PC-9 (cell line): ENCODE measurements around the gene PPIE. TPM values are rescaled to one million over a fixed set of nuclear protein-coding genes. Genes with fewer than 3 reads are reported as not detected.

Experiments
- BruUV-seq: library from RNA; stranded (reverse); fragments of 400-500 nt; replicated peaks from 2 replicates; lab custom pipeline; 2021; lab: Mats Ljungman, UMichigan
- CTCF ChIA-PET: fragments of 300-600 bp; sonication (Branson Sonifier 250); formaldehyde crosslinking; loops from one replicate; lab custom pipeline; 2022; ENCODE audit warnings: antibody characterized with exemption; lab: Charles Lee
- POLR2A ChIA-PET: fragments of 300-600 bp; sonication (Branson Sonifier 250); formaldehyde crosslinking; loops from one replicate; lab custom pipeline; 2022; ENCODE audit warnings: antibody characterized with exemption; ENCODE audit not compliant: unreplicated experiment; lab: Charles Lee
- DNase-seq, 2 experiments: peaks; one replicate each; pipeline versions ENCODE4 v3.0.0 to v3.0.0-alpha.2; 2015 to 2022; ENCODE audit warnings: mixed read lengths in 1 of 2
- H2AFZ ChIP-seq: fragments of 200-600 bp; sonication (generic); 2 replicates; pipeline ENCODE4 v1.8.1; 2017; ENCODE audit warnings: antibody characterized with exemption
- H3F3A ChIP-seq: fragments of 200-600 bp; sonication (generic); 2 replicates; pipeline ENCODE4 v1.8.1; 2017; ENCODE audit warnings: antibody characterized with exemption, mild to moderate bottlenecking, low read depth; ENCODE audit not compliant: insufficient read depth
- H3K27ac ChIP-seq: fragments of 200-600 bp; sonication (generic); 2 replicates; pipeline ENCODE4 v1.6.1; 2016; ENCODE audit warnings: mixed run types
- H3K27me3 ChIP-seq: fragments of 200-600 bp; sonication (generic); 2 replicates; pipeline ENCODE4 v1.6.1; 2016; ENCODE audit warnings: low read depth, mixed run types; ENCODE audit not compliant: insufficient read depth
- H3K36me3 ChIP-seq: fragments of 200-600 bp; sonication (generic); 2 replicates; pipeline ENCODE4 v1.6.1; 2016; ENCODE audit warnings: low read depth, mixed run types
- H3K4me1 ChIP-seq: fragments of 200-600 bp; sonication (generic); replicated peaks from 2 replicates; pipeline ENCODE4 v1.6.1; 2016; ENCODE audit warnings: mixed run types; ENCODE audit not compliant: insufficient read depth
- H3K4me2 ChIP-seq: fragments of 200-600 bp; sonication (generic); 2 replicates; pipeline ENCODE4 v1.6.1; 2017; ENCODE audit warnings: mixed run types
- H3K4me3 ChIP-seq: fragments of 200-600 bp; sonication (generic); 2 replicates; pipeline ENCODE4 v1.6.1; 2016; ENCODE audit warnings: mixed run types
- H3K79me2 ChIP-seq: fragments of 200-600 bp; sonication (generic); 2 replicates; pipeline ENCODE4 v1.6.1; 2017; ENCODE audit warnings: low read depth, mixed run types
- H3K9me2 ChIP-seq: fragments of 200-600 bp; sonication (generic); 2 replicates; pipeline ENCODE4 v1.8.1; 2017; ENCODE audit warnings: mild to moderate bottlenecking; ENCODE audit not compliant: insufficient read depth
- H3K9me3 ChIP-seq: fragments of 200-600 bp; sonication (generic); 2 replicates; pipeline ENCODE4 v1.8.1; 2016; ENCODE audit warnings: low read depth; ENCODE audit not compliant: insufficient read depth
- H4K20me1 ChIP-seq: fragments of 200-600 bp; sonication (generic); 2 replicates; pipeline ENCODE4 v1.8.1; 2017; ENCODE audit not compliant: insufficient read depth
- CTCF ChIP-seq: fragments of 200-600 bp; sonication (generic); conservative IDR thresholded peaks from 2 replicates; pipeline ENCODE4 v1.6.1; 2017; ENCODE audit warnings: mixed run types, antibody characterized with exemption, mild to moderate bottlenecking, moderate library complexity
- EZH2 ChIP-seq: fragments of 200-600 bp; sonication (generic); IDR thresholded peaks from 2 replicates; pipeline ENCODE4 v1.8.0; 2017; ENCODE audit warnings: antibody characterized with exemption, low read depth
- intact Hi-C: fragments of 100-400 bp; cut with micrococcal nuclease; formaldehyde crosslinking; loops from one replicate; pipeline ENCODE4 v1.10.0; 2022; ENCODE audit not compliant: unreplicated experiment
- total RNA-seq: library from RNA; stranded (reverse); gene quantifications from 2 replicates; pipeline ENCODE4 v1.2.3, GENCODE V29; 2021

Gene PPIE
- total RNA-seq, 1 experiment from 2014 or later = 81.1 TPM

GRCh38 chr1:39727221-39727931 lies 11.3 kb upstream of the PPIE start:
- no peak for DNase-seq
- TF ChIP-seq EZH2 (no peak), CTCF (no peak)
- no TSS peak for BruUV-seq
- no peaks in the 10 kb centered on the region for H3K9me2 ChIP-seq
- peaks cover 9% of the 10 kb centered on the region for H3K27me3 ChIP-seq
- no peak overlapping the region for H2AFZ ChIP-seq
- no peaks in the 10 kb centered on the region for H3K4me1 ChIP-seq
- no peaks in the 10 kb centered on the region for H3K79me2 ChIP-seq
- intact Hi-C loops = no loop called here
- no peaks in the 10 kb centered on the region for H3F3A ChIP-seq
- no peak overlapping the region for H3K4me3 ChIP-seq
- H3K4me2 ChIP-seq = no peak overlapping the region
- ChIA-PET CTCF (no interaction called here), POLR2A (no interaction called here)
- no peaks in the 10 kb centered on the region for H4K20me1 ChIP-seq
- no peaks in the 10 kb centered on the region for H3K9me3 ChIP-seq
- H3K36me3 ChIP-seq = no peaks in the 10 kb centered on the region
- no peak overlapping the region for H3K27ac ChIP-seq

GRCh38 chr1:39727932-39728317 lies 10.8 kb upstream of the PPIE start:
- H3K27ac ChIP-seq = no peak overlapping the region
- H4K20me1 ChIP-seq = no peaks in the 10 kb centered on the region
- H3K4me3 ChIP-seq = no peak overlapping the region
- H3K4me1 ChIP-seq = no peaks in the 10 kb centered on the region
- H3K79me2 ChIP-seq = no peaks in the 10 kb centered on the region
- CTCF ChIA-PET = no interaction called here
- no TSS peak for BruUV-seq
- no peaks in the 10 kb centered on the region for H3K36me3 ChIP-seq
- intact Hi-C loops = no loop called here
- H3K4me2 ChIP-seq = no peak overlapping the region
- H3K9me3 ChIP-seq = no peaks in the 10 kb centered on the region
- no peaks in the 10 kb centered on the region for H3K9me2 ChIP-seq
- no peaks in the 10 kb centered on the region for H3F3A ChIP-seq
- POLR2A ChIA-PET = no interaction called here
- no peak for DNase-seq
- H2AFZ ChIP-seq = no peak overlapping the region
- H3K27me3 ChIP-seq = peaks cover 14% of the 10 kb centered on the region
- no peak for TF ChIP-seq CTCF
- no peak for TF ChIP-seq EZH2

GRCh38 chr1:39729030-39729429 lies 9.7 kb upstream of the PPIE start:
- H3K79me2 ChIP-seq = no peaks in the 10 kb centered on the region
- no peak overlapping the region for H3K4me2 ChIP-seq
- TF ChIP-seq EZH2 = no peak
- no peaks in the 10 kb centered on the region for H3K9me3 ChIP-seq
- H2AFZ ChIP-seq = no peak overlapping the region
- no peak overlapping the region for H3K4me3 ChIP-seq
- no peaks in the 10 kb centered on the region for H3K9me2 ChIP-seq
- H4K20me1 ChIP-seq = no peaks in the 10 kb centered on the region
- no TSS peak for BruUV-seq
- H3K36me3 ChIP-seq = no peaks in the 10 kb centered on the region
- no peak overlapping the region for H3K27ac ChIP-seq
- H3K4me1 ChIP-seq = no peaks in the 10 kb centered on the region
- H3K27me3 ChIP-seq = peaks cover 22% of the 10 kb centered on the region
- no peak for DNase-seq
- ChIA-PET CTCF (no interaction called here), POLR2A (no interaction called here)
- H3F3A ChIP-seq = no peaks in the 10 kb centered on the region
- intact Hi-C loops = no loop called here

GRCh38 chr1:39729842-39730241 lies 8.8 kb upstream of the PPIE start:
- Histone ChIP-seq H3K4me3 (no peak overlapping the region), H3K4me1 (no peaks in the 10 kb centered on the region), H3F3A (no peaks in the 10 kb centered on the region), H3K27me3 (peaks cover 30% of the 10 kb centered on the region), H4K20me1 (no peaks in the 10 kb centered on the region), H3K79me2 (no peaks in the 10 kb centered on the region), H3K27ac (no peak overlapping the region), H3K4me2 (no peak overlapping the region), H3K9me3 (no peaks in the 10 kb centered on the region), H3K36me3 (no peaks in the 10 kb centered on the region), H2AFZ (no peak overlapping the region), H3K9me2 (no peaks in the 10 kb centered on the region)
- ChIA-PET CTCF (interaction anchor here (0.5 kb wide), 1 partner anchor 347 kb away, joined by 3 read pairs; no protein-coding TSS in a partner anchor), POLR2A (no interaction called here)
- no TSS peak for BruUV-seq
- TF ChIP-seq CTCF = no peak
- no peak for TF ChIP-seq EZH2
- no peak for DNase-seq
- intact Hi-C loops = no loop called here
